Stimulated activated CD8-positive, alpha-beta memory T cell treated with anti-CD3 and anti-CD28 coated beads, Interleukin-15, amount 100 ng/mL, for 48 hours (primary cell): Measurements from ENCODE around the gene ZNF333.
"Not testable (repeated sequence)": the region's sequence is repeated elsewhere in the genome, so short reads cannot be mapped to it uniquely, and the experiment has no call there.

Experiments used
- DNase-seq, 2 donors: peaks; one replicate each; pipeline ENCODE4 v3.0.0-alpha.2; 2020; ENCODE audit warnings: low read depth in 2 of 2

ZNF333 gene

GRCh38 chr19:14699641-14700040 lies 9.8 kb downstream of the ZNF333 start:
- DNase-seq, result no peak

- DNase-seq, result no peak
These were observed 11.0 kb downstream of the ZNF333 start for GRCh38 chr19:14700711-14701375.

GRCh38 chr19:14703833-14704232 lies 14.0 kb downstream of the ZNF333 start:
- DNase-seq, result no peak

- no peak for DNase-seq
These were observed 14.6 kb downstream of the ZNF333 start for GRCh38 chr19:14704450-14704849.

- DNase-seq, result no peak
These were observed 26.0 kb downstream of the ZNF333 start for GRCh38 chr19:14715841-14716240.

GRCh38 chr19:14718522-14719116 lies 28.8 kb downstream of the ZNF333 start:
- DNase-seq, result no peak

- DNase-seq, result no peak
These were observed 29.3 kb downstream of the ZNF333 start for GRCh38 chr19:14719162-14719561.

- DNase-seq, result no peak
These were observed 32.3 kb downstream of the ZNF333 start for GRCh38 chr19:14722127-14722526.

GRCh38 chr19:14728595-14728994 lies 38.7 kb downstream of the ZNF333 start:
- no peak for DNase-seq

- no peak for DNase-seq
These were observed 41.4 kb downstream of the ZNF333 start for GRCh38 chr19:14731200-14731599.

- DNase-seq, result no peak
These were observed 42.7 kb downstream of the ZNF333 start for GRCh38 chr19:14732510-14732909.

GRCh38 chr19:14733574-14733973 lies 43.7 kb downstream of the ZNF333 start:
- no peak for DNase-seq

GRCh38 chr19:14735915-14736314 lies 46.1 kb downstream of the ZNF333 start:
- no peak for DNase-seq

- no peak for DNase-seq
These were observed 57.0 kb downstream of the ZNF333 start for GRCh38 chr19:14746886-14747285.

- DNase-seq, result no peak
These were observed 58.8 kb downstream of the ZNF333 start for GRCh38 chr19:14748601-14749000.

GRCh38 chr19:14758816-14759215 lies 69.0 kb downstream of the ZNF333 start:
- no peak for DNase-seq

GRCh38 chr19:14761607-14762006 lies 71.8 kb downstream of the ZNF333 start:
- no peak for DNase-seq

- DNase-seq, result no peak
These were observed 72.3 kb downstream of the ZNF333 start for GRCh38 chr19:14762111-14762510.

GRCh38 chr19:14763497-14764145 lies 73.8 kb downstream of the ZNF333 start:
- no peak for DNase-seq

GRCh38 chr19:14764401-14764800 lies 74.6 kb downstream of the ZNF333 start:
- no peak for DNase-seq

- DNase-seq, result not testable (repeated sequence)
These were observed 75.6 kb downstream of the ZNF333 start for GRCh38 chr19:14765403-14765802.

GRCh38 chr19:14765841-14766240 lies 76.0 kb downstream of the ZNF333 start:
- not testable (repeated sequence) for DNase-seq

GRCh38 chr19:14767466-14767971 lies 77.7 kb downstream of the ZNF333 start:
- DNase-seq, result no peak
